ENCODE results near the gene TECR.
A peak's percentile ranks its signal among the peaks of the same experiment; 100 is the strongest.
"Not testable (repeated sequence)": the region's sequence is repeated elsewhere in the genome, so short reads cannot be mapped to it uniquely, and the experiment has no call there.

Gene TECR

DNA sequence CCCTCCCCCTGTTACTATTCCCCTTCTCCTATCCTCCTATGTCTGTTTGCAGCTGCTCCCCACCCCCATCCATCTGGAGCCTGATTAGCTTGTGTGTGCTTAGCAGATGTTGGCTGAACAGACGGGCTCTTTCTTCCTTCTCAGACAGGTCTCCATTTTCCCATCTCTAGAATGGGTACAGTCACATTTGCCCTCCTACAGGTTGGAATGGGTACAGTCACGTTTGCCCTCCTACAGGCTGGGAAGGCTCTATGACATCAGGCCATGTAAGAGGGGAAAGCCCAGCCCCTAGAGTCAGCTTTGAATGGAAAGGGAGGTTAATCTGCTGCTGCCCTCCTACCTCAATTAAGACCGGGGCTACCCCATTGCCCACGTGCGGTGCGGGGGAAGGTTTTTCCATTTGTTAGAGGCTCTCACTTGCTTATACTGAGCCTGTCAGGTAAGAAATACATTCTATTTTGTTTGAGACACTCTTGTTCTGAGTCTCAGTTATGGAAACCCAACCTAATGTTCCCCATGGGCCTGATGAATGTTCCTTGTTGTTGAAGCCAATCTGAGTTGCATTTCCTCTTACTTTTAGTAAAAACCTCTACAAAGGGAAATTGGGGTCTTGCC, 51.3 kb downstream of the TECR start:
- DNase-seq: no peak
- in situ Hi-C loops (cut with HindIII; ENCODE audit: low pct_ligation_motif_present, low sequenced_read_pairs): no loop called here
- TF ChIP-seq CTCF (IDR thresholded peaks at IDR 0.05; ENCODE audit: low read depth, low read length, missing control alignments): no peak
- Histone ChIP-seq H3K27me3 (replicated peaks) (no peaks in the 10 kb centered on the region), H3K36me3 (replicated peaks) (no peaks in the 10 kb centered on the region), H3K27ac (no peak overlapping the region), H3K4me3 (ENCODE audit: low read depth, low read length) (no peak overlapping the region)

GRCh38 chr19:14582894-14583340, 53.5 kb downstream of the TECR start, which contains the start of gene CLEC17A:
Gene CLEC17A (plus strand): TSS chr19:14583084. CDS start chr19:14583161, 77 bp downstream.
- no peak within 1 kb of the TSS for H3K4me3 ChIP-seq (ENCODE audit: low read depth, low read length)
- in situ Hi-C loops (cut with HindIII; ENCODE audit: low pct_ligation_motif_present, low sequenced_read_pairs): no loop called here

DNA sequence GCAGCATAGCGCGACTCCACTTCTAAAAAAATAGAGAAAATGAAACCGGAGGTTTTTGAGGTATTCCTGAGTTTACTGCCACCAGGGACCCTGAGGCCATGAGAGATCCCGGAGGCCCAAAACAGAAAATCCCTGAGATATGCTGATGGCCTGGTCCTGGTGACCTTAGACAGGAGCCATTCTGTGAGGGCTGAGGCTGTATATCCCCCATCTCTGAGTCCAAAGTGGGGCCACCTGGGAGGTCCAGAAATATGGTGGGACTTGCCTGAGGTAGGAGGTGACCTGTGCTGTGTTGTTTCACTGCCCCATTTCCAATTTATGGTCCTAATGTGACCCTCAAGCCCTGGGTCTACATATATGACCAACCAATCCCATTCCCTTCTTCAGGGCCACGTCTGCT, 55.0 kb downstream of the TECR start:
- H3K27me3 ChIP-seq (replicated peaks); in situ Hi-C loops (cut with HindIII; ENCODE audit: low pct_ligation_motif_present, low sequenced_read_pairs); H3K4me3 ChIP-seq (ENCODE audit: low read depth, low read length); H3K27ac ChIP-seq; H3K36me3 ChIP-seq (replicated peaks); DNase-seq: not testable (repeated sequence)

More at GRCh38 chr19:14582894-14583340, 53.5 kb downstream of the TECR start, which contains the start of gene CLEC17A:
- TF ChIP-seq CTCF (IDR thresholded peaks at IDR 0.05; ENCODE audit: low read depth, low read length, missing control alignments): no peak
- DNase-seq: no peak
- no peaks in the 10 kb centered on the region for H3K27me3 ChIP-seq (replicated peaks)
- H3K27ac ChIP-seq: no peak within 1 kb of the TSS
- no peaks in the 10 kb centered on the region for H3K36me3 ChIP-seq (replicated peaks)

GRCh38 chr19:14585187-14585586, 55.8 kb downstream of the TECR start:
- H3K27me3 ChIP-seq (replicated peaks); H3K36me3 ChIP-seq (replicated peaks); in situ Hi-C loops (cut with HindIII; ENCODE audit: low pct_ligation_motif_present, low sequenced_read_pairs); H3K27ac ChIP-seq; H3K4me3 ChIP-seq (ENCODE audit: low read depth, low read length): not testable (repeated sequence)
- DNase-seq: peak; percentile 86

GRCh38 chr19:14589433-14589832, 60.0 kb downstream of the TECR start:
- H3K27me3 ChIP-seq (replicated peaks); H3K27ac ChIP-seq; in situ Hi-C loops (cut with HindIII; ENCODE audit: low pct_ligation_motif_present, low sequenced_read_pairs); H3K36me3 ChIP-seq (replicated peaks); H3K4me3 ChIP-seq (ENCODE audit: low read depth, low read length): not testable (repeated sequence)
- DNase-seq: peak; percentile 12

DNA sequence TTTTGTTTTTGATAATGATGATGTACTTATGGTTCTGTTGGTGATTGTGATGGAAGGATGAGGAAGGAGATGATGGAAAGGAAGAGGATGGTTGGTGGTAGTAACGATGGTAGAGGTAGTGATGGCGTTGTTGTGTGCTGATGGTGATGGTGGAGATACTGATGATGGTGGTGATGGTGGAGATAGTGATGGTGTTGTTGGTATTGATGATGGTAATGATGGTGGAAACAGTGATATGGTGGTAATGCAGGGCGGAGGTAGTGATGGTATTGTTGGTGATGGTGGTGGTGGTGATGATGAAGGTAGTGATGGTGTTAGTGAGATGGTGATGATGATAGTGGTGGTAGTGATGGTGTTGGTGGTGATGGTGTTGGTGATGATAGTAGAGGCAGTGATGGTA, 66.2 kb downstream of the TECR start:
- H3K27ac ChIP-seq: no peak overlapping the region
- no peak overlapping the region for H3K4me3 ChIP-seq (ENCODE audit: low read depth, low read length)
- in situ Hi-C loops (cut with HindIII; ENCODE audit: low pct_ligation_motif_present, low sequenced_read_pairs): no loop called here
- H3K27me3 ChIP-seq (replicated peaks): no peaks in the 10 kb centered on the region
- TF ChIP-seq CTCF (IDR thresholded peaks at IDR 0.05; ENCODE audit: low read depth, low read length, missing control alignments): no peak
- no peak for DNase-seq
- no peaks in the 10 kb centered on the region for H3K36me3 ChIP-seq (replicated peaks)

DNA sequence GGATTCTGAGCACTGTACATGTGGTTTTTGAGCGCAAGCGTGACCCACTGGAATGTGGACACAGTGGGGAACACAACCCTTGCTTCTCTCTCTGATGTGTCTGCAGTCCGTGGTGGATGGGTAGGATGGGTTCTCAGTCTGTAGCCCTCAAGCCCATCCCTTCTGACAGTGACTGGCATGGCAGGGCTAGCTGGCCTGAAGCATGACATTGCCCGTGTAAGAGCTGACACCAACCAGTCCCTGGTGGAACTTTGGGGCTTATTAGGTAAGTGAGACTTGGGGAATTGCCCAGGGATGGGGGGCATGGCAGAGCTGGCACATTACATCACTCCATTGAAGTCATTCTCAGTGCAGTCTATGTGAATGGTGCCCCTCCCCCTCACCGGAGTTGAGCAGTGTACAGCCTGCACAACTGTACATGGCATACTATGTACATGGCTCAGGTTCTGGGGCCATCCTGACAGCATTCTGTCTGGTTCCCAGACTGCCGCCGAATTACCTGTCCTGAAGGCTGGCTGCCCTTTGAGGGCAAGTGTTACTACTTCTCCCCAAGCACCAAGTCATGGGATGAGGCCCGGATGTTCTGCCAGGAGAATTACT, 70.3 kb downstream of the TECR start:
- H3K27me3 ChIP-seq (replicated peaks): no peaks in the 10 kb centered on the region
- H3K4me3 ChIP-seq (ENCODE audit: low read depth, low read length): no peak overlapping the region
- H3K36me3 ChIP-seq (replicated peaks): no peaks in the 10 kb centered on the region
- DNase-seq: no peak
- no peak for TF ChIP-seq CTCF (IDR thresholded peaks at IDR 0.05; ENCODE audit: low read depth, low read length, missing control alignments)
- no peak overlapping the region for H3K27ac ChIP-seq
- in situ Hi-C loops (cut with HindIII; ENCODE audit: low pct_ligation_motif_present, low sequenced_read_pairs): no loop called here
